ENCODE data around the gene NPR2.

- no peak for TF ChIP-seq TAF1 (IDR thresholded peaks at IDR 0.05; ENCODE audit: borderline replicate concordance, insufficient read depth, low read length)
- TF ChIP-seq POLR2AphosphoS5 (IDR thresholded peaks at IDR 0.05; ENCODE audit: low read depth, low read length): no peak
- no peak for TF ChIP-seq REST (IDR thresholded peaks at IDR 0.05; ENCODE audit: insufficient read depth in 1 of 2, low read depth in 2 of 2, low read length in 2 of 2)
- no peak for TF ChIP-seq SIN3A (IDR thresholded peaks at IDR 0.05; ENCODE audit: borderline replicate concordance, insufficient read depth, low read length)
- TF ChIP-seq FOXP2 (optimal IDR thresholded peaks at IDR 0.05; ENCODE audit: borderline replicate concordance, extremely low read depth, extremely low read length, insufficient read depth): no peak
Observed at GRCh38 chr9:35745569-35745968, 45.8 kb upstream of the NPR2 start.

All from PFSK-1 (cell line).